Epithelial cell of esophagus (primary cell): ENCODE data around the gene ABCD3.

ENCODE experiments used
- DNase-seq: peaks from one replicate; pipeline ENCODE4 v3.0.0; 2010; ENCODE audit warnings: low read depth
- H3K4me3 ChIP-seq: 2 replicates; pipeline ENCODE4 v1.5.1; 2011; ENCODE audit warnings: mild to moderate bottlenecking, low read length, control low read depth
- CTCF ChIP-seq: IDR thresholded peaks from 2 replicates; pipeline ENCODE4 v1.5.1; 2011; ENCODE audit warnings: low read depth, mild to moderate bottlenecking, low read length, control low read depth, inconsistent platforms; ENCODE audit not compliant: insufficient read depth; ENCODE audit errors: missing control alignments

The ABCD3 gene

GRCh38 chr1:94544706-94545490, 126.7 kb downstream of the ABCD3 start:
- TF ChIP-seq CTCF: peak; percentile 19
- no peak overlapping the region for H3K4me3 ChIP-seq
- peak; percentile 77 for DNase-seq

- peak; percentile 91 for DNase-seq
Measured at GRCh38 chr1:94549706-94550105, 131.5 kb downstream of the ABCD3 start.

GRCh38 chr1:94550396-94550795, 132.2 kb downstream of the ABCD3 start:
- TF ChIP-seq CTCF: no peak

More at GRCh38 chr1:94549706-94550105, 131.5 kb downstream of the ABCD3 start:
- TF ChIP-seq CTCF: no peak
- no peak overlapping the region for H3K4me3 ChIP-seq

GRCh38 chr1:94550800-94551241, 132.6 kb downstream of the ABCD3 start:
- TF ChIP-seq CTCF: no peak
- DNase-seq: no peak
- no peak overlapping the region for H3K4me3 ChIP-seq

More at GRCh38 chr1:94550396-94550795, 132.2 kb downstream of the ABCD3 start:
- H3K4me3 ChIP-seq: no peak overlapping the region
- no peak for DNase-seq

- H3K4me3 ChIP-seq: no peak overlapping the region
- DNase-seq: no peak
- no peak for TF ChIP-seq CTCF
Measured at GRCh38 chr1:94551449-94551848, 133.3 kb downstream of the ABCD3 start.

- peak; percentile 63 for DNase-seq
Measured at GRCh38 chr1:94552071-94552586, 133.9 kb downstream of the ABCD3 start.

More at GRCh38 chr1:94552071-94552586, 133.9 kb downstream of the ABCD3 start:
- no peak for TF ChIP-seq CTCF
- H3K4me3 ChIP-seq: no peak overlapping the region
